PC-3 (cell line): ENCODE data around the gene CTTNBP2. TPM values are rescaled to one million over a fixed set of nuclear protein-coding genes. Genes with fewer than 3 reads are reported as not detected.

ENCODE experiments used
- ATAC-seq: fragments of 200-7000 bp; cut with Tn5 transposase; 2 replicates; pipeline ENCODE4 v1.9.1; 2020; ENCODE audit warnings: mild to moderate bottlenecking, moderate library complexity
- BruUV-seq: library from RNA; stranded (reverse); fragments of 400-500 nt; replicated peaks from 2 replicates; lab custom pipeline; 2021; lab: Mats Ljungman, UMichigan
- CTCF ChIA-PET: fragments of 300-600 bp; sonication (Branson Sonifier 250); formaldehyde crosslinking; loops from one replicate; lab custom pipeline; 2022; ENCODE audit warnings: antibody characterized with exemption; lab: Charles Lee
- POLR2A ChIA-PET: fragments of 300-600 bp; sonication (Branson Sonifier 250); formaldehyde crosslinking; loops from one replicate; lab custom pipeline; 2022; ENCODE audit warnings: antibody characterized with exemption; ENCODE audit not compliant: unreplicated experiment; lab: Charles Lee
- DNase-seq: peaks from one replicate; pipeline ENCODE4 v3.0.0-alpha.2; 2015
- H2AFZ ChIP-seq: fragments of 300-600 bp; sonication (generic); 2 replicates; pipeline ENCODE4 v1.6.0; 2016; ENCODE audit warnings: antibody characterized with exemption, low read length
- H3F3A ChIP-seq: fragments of 300-600 bp; sonication (generic); one replicate; pipeline ENCODE4 v1.6.0; 2017; ENCODE audit warnings: antibody characterized with exemption, low read length, control low read depth, mild to moderate bottlenecking; ENCODE audit not compliant: unreplicated experiment
- H3K27ac ChIP-seq: fragments of 300-600 bp; sonication (generic); 2 replicates; pipeline ENCODE4 v1.5.1; 2016; ENCODE audit warnings: mild to moderate bottlenecking, low read length
- H3K27me3 ChIP-seq: fragments of 300-600 bp; sonication (generic); 2 replicates; pipeline ENCODE4 v1.6.1; 2016; ENCODE audit warnings: low read length, mixed read lengths
- H3K36me3 ChIP-seq: fragments of 300-600 bp; sonication (generic); 2 replicates; pipeline ENCODE4 v1.6.1; 2016; ENCODE audit warnings: low read depth, mixed run types, low read length, mixed read lengths
- H3K4me1 ChIP-seq: fragments of 300-600 bp; sonication (generic); 2 replicates; pipeline ENCODE4 v1.5.1; 2016; ENCODE audit warnings: low read length; ENCODE audit not compliant: insufficient read depth
- H3K4me2 ChIP-seq: fragments of 300-600 bp; sonication (generic); 2 replicates; pipeline ENCODE4 v1.6.0; 2016; ENCODE audit warnings: low read length
- H3K4me3 ChIP-seq: fragments of 300-600 bp; sonication (generic); 2 replicates; pipeline ENCODE4 v1.5.1; 2016; ENCODE audit warnings: mild to moderate bottlenecking, low read length, mixed read lengths
- H3K79me2 ChIP-seq: fragments of 300-600 bp; sonication (generic); 2 replicates; pipeline ENCODE4 v1.6.1; 2017; ENCODE audit warnings: low read length, mixed read lengths
- H3K9ac ChIP-seq: fragments of 300-600 bp; sonication (generic); 2 replicates; pipeline ENCODE4 v1.6.0; 2016; ENCODE audit warnings: mild to moderate bottlenecking, low read length
- H3K9me2 ChIP-seq: fragments of 300-600 bp; sonication (generic); replicated peaks from 2 replicates; pipeline ENCODE4 v1.6.1; 2016; ENCODE audit warnings: mixed run types, low read length, mixed read lengths
- H3K9me3 ChIP-seq: fragments of 300-600 bp; sonication (generic); 2 replicates; pipeline ENCODE4 v1.6.1; 2016; ENCODE audit warnings: low read length, mixed read lengths
- H4K20me1 ChIP-seq: fragments of 300-600 bp; sonication (generic); 2 replicates; pipeline ENCODE4 v1.6.1; 2016; ENCODE audit warnings: low read length, mixed read lengths
- EZH2 ChIP-seq: fragments of 300-600 bp; sonication (generic); IDR thresholded peaks from one replicate; pipeline ENCODE4 v1.6.1; 2017; ENCODE audit warnings: antibody characterized with exemption, mild to moderate bottlenecking, low read length; ENCODE audit not compliant: unreplicated experiment
- EZH2phosphoT487 ChIP-seq: fragments of 300-600 bp; sonication (generic); IDR thresholded peaks from 2 replicates; pipeline ENCODE4 v1.6.1; 2018; ENCODE audit warnings: mild to moderate bottlenecking, antibody characterized with exemption, low read length, borderline replicate concordance
- intact Hi-C: fragments of 100-400 bp; cut with micrococcal nuclease; formaldehyde crosslinking; loops from 2 replicates; pipeline ENCODE4 v1.9.0; 2023
- total RNA-seq: library from RNA; depleted of rRNA; stranded (reverse); fragments of >200 nt; gene quantifications from 2 replicates; pipeline ENCODE4 v1.2.3, GENCODE V29; 2014
- TF ChIP-seq, protein P1 (sequence below): fragments of 300-600 bp; sonication (generic); conservative IDR thresholded peaks from 2 replicates; pipeline ENCODE4 v1.5.1; 2017; ENCODE audit warnings: antibody characterized with exemption, low read depth, mild to moderate bottlenecking, low read length

CTTNBP2 gene
- total RNA-seq, 1 experiment from 2014 or later = 1.1 TPM

DNA sequence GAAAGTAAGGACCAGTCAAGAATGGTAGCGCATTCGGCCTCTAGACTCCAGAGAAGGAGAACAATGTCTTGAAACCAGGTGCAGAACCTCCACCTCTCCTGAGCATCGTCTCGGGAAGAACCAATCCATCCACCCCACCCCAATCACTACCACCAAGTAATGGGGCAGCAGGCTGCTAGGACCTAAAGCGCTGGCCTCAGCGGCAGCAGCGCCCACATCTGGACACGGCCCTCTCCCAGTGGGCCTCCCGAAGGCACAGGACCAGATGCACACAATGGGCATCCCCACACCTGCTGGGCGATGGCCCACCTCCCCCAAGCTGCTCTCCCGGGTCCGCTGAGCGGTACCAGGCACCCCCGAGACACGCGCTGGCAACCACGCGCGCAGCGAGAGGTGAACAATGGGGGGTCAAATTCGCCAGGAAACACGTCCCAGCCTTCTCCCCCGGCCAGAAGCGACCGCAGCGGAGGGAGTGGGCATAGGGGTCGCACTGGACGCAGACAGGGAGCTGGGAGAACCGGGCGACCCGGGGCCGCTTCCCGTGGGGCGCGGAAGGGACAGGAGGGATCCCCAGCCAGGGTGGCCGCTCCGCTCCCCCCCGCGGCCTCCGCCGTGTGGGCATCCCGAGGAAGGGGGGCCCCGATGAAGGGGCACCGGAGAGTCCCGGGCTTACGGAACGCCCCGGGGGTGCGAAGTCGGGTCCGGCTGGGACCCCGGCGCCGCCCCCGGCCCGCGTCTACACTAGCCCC is 506 bp downstream of the CTTNBP2 start:
- Histone ChIP-seq H3K36me3 (no peaks in the 10 kb centered on the region), H3K9me3 (no peaks in the 10 kb centered on the region), H3K9me2 (no peaks in the 10 kb centered on the region), H3K4me1 (0 out of 2 replicates have a peak, but pooled peaks cover 6% of the 10 kb centered on the region), H2AFZ (peak overlapping the region; percentile 64; the same call in 1 of the 2 replicates), H3K27ac (no peak overlapping the region), H3K79me2 (no peaks in the 10 kb centered on the region), H4K20me1 (no peaks in the 10 kb centered on the region), H3F3A (no peaks in the 10 kb centered on the region), H3K4me2 (peak overlapping the region; percentile 88), H3K27me3 (peaks cover 28% of the 10 kb centered on the region), H3K4me3 (peak overlapping the region; percentile 71), H3K9ac (no peak overlapping the region)
- TF ChIP-seq, protein P1, sequence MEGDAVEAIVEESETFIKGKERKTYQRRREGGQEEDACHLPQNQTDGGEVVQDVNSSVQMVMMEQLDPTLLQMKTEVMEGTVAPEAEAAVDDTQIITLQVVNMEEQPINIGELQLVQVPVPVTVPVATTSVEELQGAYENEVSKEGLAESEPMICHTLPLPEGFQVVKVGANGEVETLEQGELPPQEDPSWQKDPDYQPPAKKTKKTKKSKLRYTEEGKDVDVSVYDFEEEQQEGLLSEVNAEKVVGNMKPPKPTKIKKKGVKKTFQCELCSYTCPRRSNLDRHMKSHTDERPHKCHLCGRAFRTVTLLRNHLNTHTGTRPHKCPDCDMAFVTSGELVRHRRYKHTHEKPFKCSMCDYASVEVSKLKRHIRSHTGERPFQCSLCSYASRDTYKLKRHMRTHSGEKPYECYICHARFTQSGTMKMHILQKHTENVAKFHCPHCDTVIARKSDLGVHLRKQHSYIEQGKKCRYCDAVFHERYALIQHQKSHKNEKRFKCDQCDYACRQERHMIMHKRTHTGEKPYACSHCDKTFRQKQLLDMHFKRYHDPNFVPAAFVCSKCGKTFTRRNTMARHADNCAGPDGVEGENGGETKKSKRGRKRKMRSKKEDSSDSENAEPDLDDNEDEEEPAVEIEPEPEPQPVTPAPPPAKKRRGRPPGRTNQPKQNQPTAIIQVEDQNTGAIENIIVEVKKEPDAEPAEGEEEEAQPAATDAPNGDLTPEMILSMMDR = no peak
- TF ChIP-seq EZH2 (no peak), EZH2phosphoT487 (no peak)
- ATAC-seq = peak; percentile 35
- ChIA-PET CTCF (interaction anchor here (0.6 to 1.4 kb wide), 2 partner anchors 77 to 151 kb away, joined by 4 read pairs; no protein-coding TSS in a partner anchor), POLR2A (no interaction called here)
- intact Hi-C loops = loop anchor here (1.0 to 2.0 kb wide), 6 partner anchors 72 to 312 kb away; partner anchors contain the start of gene LSM8
- DNase-seq = no peak
- BruUV-seq = no TSS peak

GRCh38 chr7:117871778-117872538 is 1.3 kb downstream of the CTTNBP2 start:
- no peak overlapping the region for H3K9ac ChIP-seq
- H3K9me2 ChIP-seq = no peaks in the 10 kb centered on the region
- ChIA-PET CTCF (interaction anchor here (0.7 to 1.0 kb wide), 2 partner anchors 34 to 122 kb away, joined by 3 read pairs; no protein-coding TSS in a partner anchor), POLR2A (no interaction called here)
- ATAC-seq (no peak), DNase-seq (no peak)
- H3K9me3 ChIP-seq = no peaks in the 10 kb centered on the region
- 0 out of 2 replicates have a peak, but pooled peaks cover 6% of the 10 kb centered on the region for H3K4me1 ChIP-seq
- no peaks in the 10 kb centered on the region for H4K20me1 ChIP-seq
- H2AFZ ChIP-seq = no peak overlapping the region
- intact Hi-C loops = loop anchor here (2.0 kb wide), 3 partner anchors 125 to 313 kb away; partner anchors contain the start of gene LSM8
- H3K27ac ChIP-seq = no peak overlapping the region
- peaks cover 31% of the 10 kb centered on the region for H3K27me3 ChIP-seq
- peak overlapping the region; percentile 88; the same call in 1 of the 2 replicates for H3K4me2 ChIP-seq
- H3K36me3 ChIP-seq = no peaks in the 10 kb centered on the region
- peak overlapping the region; percentile 71; the same call in 1 of the 2 replicates for H3K4me3 ChIP-seq
- no peaks in the 10 kb centered on the region for H3F3A ChIP-seq
- no peak for TF ChIP-seq EZH2
- TSS peak; percentile 18 for BruUV-seq
- no peaks in the 10 kb centered on the region for H3K79me2 ChIP-seq

GRCh38 chr7:117871401-117871777 is 1.9 kb downstream of the CTTNBP2 start:
- no peak overlapping the region for H3K4me2 ChIP-seq
- ChIA-PET CTCF (interaction anchor here (0.7 to 1.0 kb wide), 2 partner anchors 35 to 121 kb away, joined by 3 read pairs; no protein-coding TSS in a partner anchor), POLR2A (no interaction called here)
- H3K9me2 ChIP-seq = no peaks in the 10 kb centered on the region
- no peak overlapping the region for H3K4me3 ChIP-seq
- intact Hi-C loops = no loop called here
- TF ChIP-seq EZH2 = no peak
- TF ChIP-seq, protein P1 = no peak
- no peaks in the 10 kb centered on the region for H4K20me1 ChIP-seq
- DNase-seq = no peak
- H3K9me3 ChIP-seq = no peaks in the 10 kb centered on the region
- no peak overlapping the region for H3K27ac ChIP-seq
- no peaks in the 10 kb centered on the region for H3K36me3 ChIP-seq
- peaks cover 35% of the 10 kb centered on the region for H3K27me3 ChIP-seq
- no TSS peak for BruUV-seq
- no peak for ATAC-seq
- no peaks in the 10 kb centered on the region for H3F3A ChIP-seq
- no peak overlapping the region for H3K9ac ChIP-seq
- H2AFZ ChIP-seq = no peak overlapping the region
- 0 out of 2 replicates have a peak, but pooled peaks cover 6% of the 10 kb centered on the region for H3K4me1 ChIP-seq
- no peaks in the 10 kb centered on the region for H3K79me2 ChIP-seq
